Measurements from ENCODE around the gene TNS3.

DNA sequence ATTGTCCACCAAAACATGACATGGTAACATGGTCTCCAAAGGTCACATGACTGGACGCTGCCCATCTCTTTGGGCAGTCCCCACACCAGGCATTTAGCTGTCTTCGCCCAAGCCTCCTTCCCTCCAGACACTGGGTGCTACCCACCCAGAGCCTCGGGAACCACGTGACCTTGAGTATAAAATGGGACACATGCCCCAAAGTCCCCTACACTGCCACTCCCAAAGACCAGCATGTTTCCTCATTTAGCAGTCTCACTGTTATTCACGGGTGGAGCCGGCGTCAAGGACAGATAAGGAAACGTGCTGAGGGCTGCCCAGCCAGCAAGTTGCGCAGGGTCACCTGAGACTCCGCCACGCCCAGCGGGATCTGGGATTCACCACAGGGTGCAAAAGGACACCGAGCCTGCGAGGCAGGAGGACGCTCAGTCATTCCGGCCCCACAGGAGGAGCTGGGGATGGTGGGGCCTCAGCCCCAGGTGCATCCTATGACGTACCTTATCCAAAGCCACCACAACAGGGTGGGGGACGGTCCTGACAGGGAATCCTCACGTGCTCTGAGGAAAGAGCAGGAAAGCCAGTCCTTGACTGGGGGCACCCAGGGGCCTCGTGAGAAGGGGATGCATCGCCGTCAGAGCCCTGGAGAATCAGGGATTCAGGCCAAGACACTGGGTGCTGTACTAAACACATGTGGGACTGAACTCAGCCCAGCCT is 226.9 kb downstream of the TNS3 start:
- TF ChIP-seq POLR2A (IDR thresholded peaks at IDR 0.05) (no peak), POLR2AphosphoS5 (IDR thresholded peaks at IDR 0.05) (peak in 1 of 3 donors; percentile 43)
- TF ChIP-seq, protein P1, sequence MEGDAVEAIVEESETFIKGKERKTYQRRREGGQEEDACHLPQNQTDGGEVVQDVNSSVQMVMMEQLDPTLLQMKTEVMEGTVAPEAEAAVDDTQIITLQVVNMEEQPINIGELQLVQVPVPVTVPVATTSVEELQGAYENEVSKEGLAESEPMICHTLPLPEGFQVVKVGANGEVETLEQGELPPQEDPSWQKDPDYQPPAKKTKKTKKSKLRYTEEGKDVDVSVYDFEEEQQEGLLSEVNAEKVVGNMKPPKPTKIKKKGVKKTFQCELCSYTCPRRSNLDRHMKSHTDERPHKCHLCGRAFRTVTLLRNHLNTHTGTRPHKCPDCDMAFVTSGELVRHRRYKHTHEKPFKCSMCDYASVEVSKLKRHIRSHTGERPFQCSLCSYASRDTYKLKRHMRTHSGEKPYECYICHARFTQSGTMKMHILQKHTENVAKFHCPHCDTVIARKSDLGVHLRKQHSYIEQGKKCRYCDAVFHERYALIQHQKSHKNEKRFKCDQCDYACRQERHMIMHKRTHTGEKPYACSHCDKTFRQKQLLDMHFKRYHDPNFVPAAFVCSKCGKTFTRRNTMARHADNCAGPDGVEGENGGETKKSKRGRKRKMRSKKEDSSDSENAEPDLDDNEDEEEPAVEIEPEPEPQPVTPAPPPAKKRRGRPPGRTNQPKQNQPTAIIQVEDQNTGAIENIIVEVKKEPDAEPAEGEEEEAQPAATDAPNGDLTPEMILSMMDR (IDR thresholded peaks at IDR 0.05 in 8 of 11, conservative IDR thresholded peaks at IDR 0.05 in 3 of 11): no peak

All from spleen (tissue), 7 donors.